ENCODE data around the gene SPTBN1. TPM values are rescaled to one million over a fixed set of nuclear protein-coding genes. Genes with fewer than 3 reads are reported as not detected.

The SPTBN1 gene
- total and polyA plus RNA-seq, 9 of the 15 experiments (the other 6 are each of a cell fraction or from before 2014, with no cell fraction given) = 8.9 to 66.8 (median 31.4) TPM

DNA sequence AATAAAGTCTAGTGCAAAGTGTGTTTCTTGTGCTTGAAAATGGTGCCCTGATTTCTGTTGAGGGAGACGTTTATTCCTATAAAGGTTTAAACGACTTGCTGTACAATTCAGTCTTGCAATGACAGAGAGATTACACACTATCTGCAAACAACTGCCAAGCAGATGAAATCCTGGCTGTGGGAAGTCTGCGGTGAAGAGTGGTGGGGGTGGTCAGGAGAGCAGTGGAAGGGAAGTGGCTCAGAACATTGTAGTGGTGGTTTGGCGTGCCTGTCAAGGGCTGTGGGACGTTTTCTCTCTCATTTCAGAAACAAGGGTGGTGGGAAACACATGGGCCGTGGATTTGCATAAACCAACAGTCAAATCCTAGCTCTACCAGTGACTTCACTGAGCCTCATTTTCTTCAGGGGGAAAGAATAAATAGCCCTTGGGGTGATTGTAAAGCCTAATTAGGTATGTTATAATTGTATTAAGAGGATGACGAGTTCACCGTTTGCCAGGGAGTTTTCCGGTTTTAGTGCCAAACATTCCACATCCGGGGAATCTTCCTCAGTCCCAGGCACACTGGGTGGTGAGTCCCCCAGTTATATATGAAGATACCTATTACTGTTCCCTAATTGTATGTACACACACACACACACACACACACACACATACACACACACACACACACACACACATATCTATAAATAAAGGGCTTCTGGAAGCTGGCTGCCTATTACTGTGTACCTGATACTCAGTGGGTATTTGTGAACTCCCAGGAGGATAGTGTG, 115.0 kb downstream of the SPTBN1 start (continued):
- TF ChIP-seq EWSR1 (IDR thresholded peaks at IDR 0.05; ENCODE audit: borderline replicate concordance, low read depth, partially characterized antibody) (no peak), ZNF165 (CRISPR knock-in tag; IDR thresholded peaks at IDR 0.05; ENCODE audit: borderline replicate concordance) (no peak), ILK (tag; IDR thresholded peaks at IDR 0.05; ENCODE audit: borderline replicate concordance, low read depth) (no peak), MTA1 (IDR thresholded peaks at IDR 0.05; ENCODE audit: borderline replicate concordance) (peak; percentile 56; the same call in 1 of the 2 replicates), KLF10 (CRISPR knock-in tag; IDR thresholded peaks at IDR 0.05) (no peak), TAF7 (tag; IDR thresholded peaks at IDR 0.05) (no peak), RCOR1 (IDR thresholded peaks at IDR 0.05; ENCODE audit: borderline replicate concordance in 1 of 2, low read depth in 2 of 2, low read length in 2 of 2) (peak; percentile 75 to 98), LCOR (CRISPR knock-in tag; IDR thresholded peaks at IDR 0.05) (no peak), ZNF263 (CRISPR knock-in tag; IDR thresholded peaks at IDR 0.05; ENCODE audit: borderline replicate concordance) (no peak), MIER1 (IDR thresholded peaks at IDR 0.05; ENCODE audit: low read depth) (no peak), ELF2 (CRISPR knock-in tag; IDR thresholded peaks at IDR 0.05) (no peak), GTF2A2 (tag; IDR thresholded peaks at IDR 0.05) (no peak), MYNN (IDR thresholded peaks at IDR 0.05) (peak; percentile 65; the same call in 1 of the 2 replicates), MYNN (CRISPR knock-in tag; IDR thresholded peaks at IDR 0.05) (no peak), MAFG (tag; conservative IDR thresholded peaks at IDR 0.05) (no peak), NUFIP1 (IDR thresholded peaks at IDR 0.05; ENCODE audit: partially characterized antibody) (no peak), GATA2 (CRISPR knock-in tag; IDR thresholded peaks at IDR 0.05) (0 out of 2 replicates have a peak, but pooled peaks have one; percentile 17), CAMTA2 (CRISPR knock-in tag; conservative IDR thresholded peaks at IDR 0.05) (no peak)
- TF ChIP-seq, protein P1, sequence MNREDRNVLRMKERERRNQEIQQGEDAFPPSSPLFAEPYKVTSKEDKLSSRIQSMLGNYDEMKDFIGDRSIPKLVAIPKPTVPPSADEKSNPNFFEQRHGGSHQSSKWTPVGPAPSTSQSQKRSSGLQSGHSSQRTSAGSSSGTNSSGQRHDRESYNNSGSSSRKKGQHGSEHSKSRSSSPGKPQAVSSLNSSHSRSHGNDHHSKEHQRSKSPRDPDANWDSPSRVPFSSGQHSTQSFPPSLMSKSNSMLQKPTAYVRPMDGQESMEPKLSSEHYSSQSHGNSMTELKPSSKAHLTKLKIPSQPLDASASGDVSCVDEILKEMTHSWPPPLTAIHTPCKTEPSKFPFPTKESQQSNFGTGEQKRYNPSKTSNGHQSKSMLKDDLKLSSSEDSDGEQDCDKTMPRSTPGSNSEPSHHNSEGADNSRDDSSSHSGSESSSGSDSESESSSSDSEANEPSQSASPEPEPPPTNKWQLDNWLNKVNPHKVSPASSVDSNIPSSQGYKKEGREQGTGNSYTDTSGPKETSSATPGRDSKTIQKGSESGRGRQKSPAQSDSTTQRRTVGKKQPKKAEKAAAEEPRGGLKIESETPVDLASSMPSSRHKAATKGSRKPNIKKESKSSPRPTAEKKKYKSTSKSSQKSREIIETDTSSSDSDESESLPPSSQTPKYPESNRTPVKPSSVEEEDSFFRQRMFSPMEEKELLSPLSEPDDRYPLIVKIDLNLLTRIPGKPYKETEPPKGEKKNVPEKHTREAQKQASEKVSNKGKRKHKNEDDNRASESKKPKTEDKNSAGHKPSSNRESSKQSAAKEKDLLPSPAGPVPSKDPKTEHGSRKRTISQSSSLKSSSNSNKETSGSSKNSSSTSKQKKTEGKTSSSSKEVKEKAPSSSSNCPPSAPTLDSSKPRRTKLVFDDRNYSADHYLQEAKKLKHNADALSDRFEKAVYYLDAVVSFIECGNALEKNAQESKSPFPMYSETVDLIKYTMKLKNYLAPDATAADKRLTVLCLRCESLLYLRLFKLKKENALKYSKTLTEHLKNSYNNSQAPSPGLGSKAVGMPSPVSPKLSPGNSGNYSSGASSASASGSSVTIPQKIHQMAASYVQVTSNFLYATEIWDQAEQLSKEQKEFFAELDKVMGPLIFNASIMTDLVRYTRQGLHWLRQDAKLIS (CRISPR knock-in tag; IDR thresholded peaks at IDR 0.05) = no peak
- TF ChIP-seq, protein P2, sequence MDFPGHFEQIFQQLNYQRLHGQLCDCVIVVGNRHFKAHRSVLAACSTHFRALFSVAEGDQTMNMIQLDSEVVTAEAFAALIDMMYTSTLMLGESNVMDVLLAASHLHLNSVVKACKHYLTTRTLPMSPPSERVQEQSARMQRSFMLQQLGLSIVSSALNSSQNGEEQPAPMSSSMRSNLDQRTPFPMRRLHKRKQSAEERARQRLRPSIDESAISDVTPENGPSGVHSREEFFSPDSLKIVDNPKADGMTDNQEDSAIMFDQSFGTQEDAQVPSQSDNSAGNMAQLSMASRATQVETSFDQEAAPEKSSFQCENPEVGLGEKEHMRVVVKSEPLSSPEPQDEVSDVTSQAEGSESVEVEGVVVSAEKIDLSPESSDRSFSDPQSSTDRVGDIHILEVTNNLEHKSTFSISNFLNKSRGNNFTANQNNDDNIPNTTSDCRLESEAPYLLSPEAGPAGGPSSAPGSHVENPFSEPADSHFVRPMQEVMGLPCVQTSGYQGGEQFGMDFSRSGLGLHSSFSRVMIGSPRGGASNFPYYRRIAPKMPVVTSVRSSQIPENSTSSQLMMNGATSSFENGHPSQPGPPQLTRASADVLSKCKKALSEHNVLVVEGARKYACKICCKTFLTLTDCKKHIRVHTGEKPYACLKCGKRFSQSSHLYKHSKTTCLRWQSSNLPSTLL (IDR thresholded peaks at IDR 0.05) = no peak
- TF ChIP-seq, protein P3, sequence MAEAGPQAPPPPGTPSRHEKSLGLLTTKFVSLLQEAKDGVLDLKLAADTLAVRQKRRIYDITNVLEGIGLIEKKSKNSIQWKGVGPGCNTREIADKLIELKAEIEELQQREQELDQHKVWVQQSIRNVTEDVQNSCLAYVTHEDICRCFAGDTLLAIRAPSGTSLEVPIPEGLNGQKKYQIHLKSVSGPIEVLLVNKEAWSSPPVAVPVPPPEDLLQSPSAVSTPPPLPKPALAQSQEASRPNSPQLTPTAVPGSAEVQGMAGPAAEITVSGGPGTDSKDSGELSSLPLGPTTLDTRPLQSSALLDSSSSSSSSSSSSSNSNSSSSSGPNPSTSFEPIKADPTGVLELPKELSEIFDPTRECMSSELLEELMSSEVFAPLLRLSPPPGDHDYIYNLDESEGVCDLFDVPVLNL (CRISPR knock-in tag; IDR thresholded peaks at IDR 0.05; ENCODE audit: low read depth) = no peak

Data from K562 (cell line).